ENCODE results near the gene PLVAP.

GRCh38 chr19:17302391-17303166, 74.6 kb downstream of the PLVAP start:
- no peak for TF ChIP-seq SP1 (IDR thresholded peaks at IDR 0.05)
- no peak for TF ChIP-seq HDGF (IDR thresholded peaks at IDR 0.05; ENCODE audit: borderline replicate concordance)

Data from HEK293T (cell line).